DND-41 (cell line): ENCODE data around the gene RNF13.
"Not testable (repeated sequence)": the region's sequence is repeated elsewhere in the genome, so short reads cannot be mapped to it uniquely, and the experiment has no call there.

Experiments
- ATAC-seq: fragments of 200-7000 bp; cut with Tn5 transposase; 3 replicates; pipeline ENCODE4 v1.9.1; 2021; ENCODE audit warnings: low read depth; ENCODE audit not compliant: insufficient read depth
- DNase-seq: peaks from one replicate; pipeline ENCODE4 v3.0.0-alpha.2; 2020
- H2AFZ ChIP-seq: 2 replicates; pipeline ENCODE4 v1.6.0; 2012; ENCODE audit warnings: low read depth, low read length
- H3K27ac ChIP-seq: 2 replicates; pipeline ENCODE4 v1.5.1; 2012; ENCODE audit warnings: low read length, inconsistent platforms
- H3K27me3 ChIP-seq: fragments of 200-600 bp; sonication (generic); 2 replicates; pipeline ENCODE4 v1.6.0; 2012; ENCODE audit warnings: low read length, mild to moderate bottlenecking, inconsistent platforms; ENCODE audit not compliant: insufficient read depth, poor library complexity
- H3K36me3 ChIP-seq: 2 replicates; pipeline ENCODE4 v1.5.1; 2012; ENCODE audit warnings: low read length, inconsistent platforms; ENCODE audit not compliant: insufficient read depth
- H3K4me1 ChIP-seq: 2 replicates; pipeline ENCODE4 v1.5.1; 2012; ENCODE audit warnings: mild to moderate bottlenecking, low read length; ENCODE audit not compliant: insufficient read depth
- H3K4me2 ChIP-seq: 2 replicates; pipeline ENCODE4 v1.6.0; 2012; ENCODE audit warnings: mild to moderate bottlenecking, moderate library complexity, low read length, inconsistent platforms; ENCODE audit not compliant: insufficient read depth
- H3K4me3 ChIP-seq, 2 experiments: fragments of 200-600 bp in 1 of 2; shearing (Covaris generic) in 1 of 2; 2 replicates each; pipeline ENCODE4 v1.5.1; 2012 to 2016; ENCODE audit warnings: inconsistent platforms in 2 of 2, low read length in 2 of 2, mild to moderate bottlenecking in 2 of 2, low read depth in 1 of 2, moderate library complexity in 1 of 2
- H3K79me2 ChIP-seq: 2 replicates; pipeline ENCODE4 v1.6.0; 2012; ENCODE audit warnings: low read length, inconsistent platforms; ENCODE audit not compliant: insufficient read depth
- H3K9ac ChIP-seq: 2 replicates; pipeline ENCODE4 v1.6.0; 2012; ENCODE audit warnings: low read depth, mild to moderate bottlenecking, inconsistent platforms, low read length, moderate library complexity
- H3K9me3 ChIP-seq: 2 replicates; pipeline ENCODE4 v1.5.1; 2012; ENCODE audit warnings: low read length, moderate library complexity, mild to moderate bottlenecking, inconsistent platforms; ENCODE audit not compliant: insufficient read depth, severe bottlenecking
- H4K20me1 ChIP-seq: 2 replicates; pipeline ENCODE4 v1.6.0; 2012; ENCODE audit warnings: low read length; ENCODE audit not compliant: insufficient read depth
- CTCF ChIP-seq: IDR thresholded peaks from 2 replicates; pipeline ENCODE4 v1.5.1; 2012; ENCODE audit warnings: borderline replicate concordance, low read length, moderate library complexity, mild to moderate bottlenecking; ENCODE audit not compliant: poor library complexity, severe bottlenecking; ENCODE audit errors: extremely low read depth
- EZH2 ChIP-seq: IDR thresholded peaks from 3 replicates; pipeline ENCODE4 v1.6.1; 2012; ENCODE audit warnings: borderline replicate concordance, low read depth, mild to moderate bottlenecking, moderate library complexity, low read length, inconsistent platforms; ENCODE audit not compliant: severe bottlenecking

The RNF13 gene

GRCh38 chr3:149942409-149942808, 129.4 kb downstream of the RNF13 start:
- ATAC-seq: no peak
- H4K20me1 ChIP-seq: no peaks in the 10 kb centered on the region
- 0 out of 2 replicates have a peak, but pooled peaks cover 3% of the 10 kb centered on the region for H3K79me2 ChIP-seq

GRCh38 chr3:149943966-149944365, 131.0 kb downstream of the RNF13 start:
- not testable (repeated sequence) for H3K36me3 ChIP-seq, H3K9me3 ChIP-seq, H4K20me1 ChIP-seq, H3K27me3 ChIP-seq, DNase-seq, H2AFZ ChIP-seq, H3K4me3 ChIP-seq, ATAC-seq, H3K27ac ChIP-seq, H3K9ac ChIP-seq, H3K4me2 ChIP-seq, H3K79me2 ChIP-seq, H3K4me1 ChIP-seq

More at GRCh38 chr3:149942409-149942808, 129.4 kb downstream of the RNF13 start:
- Histone ChIP-seq H3K27me3 (no peaks in the 10 kb centered on the region), H3K4me1 (no peaks in the 10 kb centered on the region), H3K9me3 (no peaks in the 10 kb centered on the region), H3K4me3 (no peak overlapping the region), H3K27ac (no peak overlapping the region), H2AFZ (no peak overlapping the region), H3K4me2 (no peak overlapping the region), H3K36me3 (peaks cover 5% of the 10 kb centered on the region; the same call in 1 of the 2 replicates), H3K9ac (no peak overlapping the region)
- TF ChIP-seq EZH2 (no peak), CTCF (no peak)
- DNase-seq: no peak

- H2AFZ ChIP-seq: no peak overlapping the region
- no peaks in the 10 kb centered on the region for H3K27me3 ChIP-seq
- ATAC-seq (no peak), DNase-seq (no peak)
- TF ChIP-seq CTCF (no peak), EZH2 (no peak)
- H3K27ac ChIP-seq: no peak overlapping the region
- H3K9ac ChIP-seq: no peak overlapping the region
- peaks cover 5% of the 10 kb centered on the region; the same call in 1 of the 2 replicates for H3K36me3 ChIP-seq
- H3K79me2 ChIP-seq: 0 out of 2 replicates have a peak, but pooled peaks cover 3% of the 10 kb centered on the region
- H4K20me1 ChIP-seq: no peaks in the 10 kb centered on the region
- H3K4me2 ChIP-seq: no peak overlapping the region
- H3K9me3 ChIP-seq: no peaks in the 10 kb centered on the region
- H3K4me3 ChIP-seq: no peak overlapping the region
- no peaks in the 10 kb centered on the region for H3K4me1 ChIP-seq
Measured at GRCh38 chr3:149947231-149947630, 134.2 kb downstream of the RNF13 start.

GRCh38 chr3:149949181-149949580, 136.2 kb downstream of the RNF13 start:
- TF ChIP-seq EZH2: no peak
- no peak for TF ChIP-seq CTCF
- Histone ChIP-seq H3K27me3 (no peaks in the 10 kb centered on the region), H3K9me3 (no peaks in the 10 kb centered on the region), H2AFZ (no peak overlapping the region), H3K79me2 (no peaks in the 10 kb centered on the region), H3K4me2 (no peak overlapping the region), H3K9ac (no peak overlapping the region), H3K4me1 (peaks cover 1% of the 10 kb centered on the region), H3K36me3 (no peaks in the 10 kb centered on the region), H3K4me3 (no peak overlapping the region), H4K20me1 (no peaks in the 10 kb centered on the region), H3K27ac (no peak overlapping the region)
- no peak for ATAC-seq
- no peak for DNase-seq
